NB4 (cell line): ENCODE results near the gene DAZL.

Source experiments
- CTCF ChIP-seq: IDR thresholded peaks from one replicate; pipeline ENCODE4 v1.5.1; 2012; ENCODE audit warnings: low read depth, low read length
- POLR2A ChIP-seq: IDR thresholded peaks from 2 replicates; pipeline ENCODE4 v1.6.1; 2011; ENCODE audit warnings: mild to moderate bottlenecking; ENCODE audit not compliant: insufficient read length; ENCODE audit errors: extremely low read depth

GRCh38 chr3:16589120-16589519, 16.1 kb downstream of the DAZL start:
- no peak for TF ChIP-seq CTCF
- TF ChIP-seq POLR2A: no peak
